Liver (tissue), 3 donors: ENCODE results near the gene ATIC.

ENCODE experiments used
- EGR1 ChIP-seq, 2 donors: IDR thresholded peaks; 2 replicates each; pipeline ENCODE4 v1.6.1; 2016 to 2018; ENCODE audit warnings: antibody characterized with exemption in 2 of 2, low read depth in 2 of 2
- FOXA1 ChIP-seq: IDR thresholded peaks from 2 replicates; pipeline ENCODE4 v1.6.1; 2016; ENCODE audit warnings: antibody characterized with exemption
- GABPA ChIP-seq, 2 donors: IDR thresholded peaks in 1 of 2; conservative IDR thresholded peaks in 1 of 2; 2 replicates each; pipeline ENCODE4 v1.6.1; 2016; ENCODE audit warnings: antibody characterized with exemption in 2 of 2, mild to moderate bottlenecking in 1 of 2, moderate library complexity in 1 of 2
- JUND ChIP-seq, 2 donors: IDR thresholded peaks; 2 replicates each; pipeline ENCODE4 v1.6.1; 2016; ENCODE audit warnings: antibody characterized with exemption in 2 of 2
- RXRA ChIP-seq, 2 donors: IDR thresholded peaks; 2 replicates each; pipeline ENCODE4 v1.6.1; 2017 to 2018; ENCODE audit warnings: antibody characterized with exemption in 2 of 2, mild to moderate bottlenecking in 1 of 2
- SP1 ChIP-seq: IDR thresholded peaks from 2 replicates; pipeline ENCODE4 v1.6.1; 2018; ENCODE audit warnings: antibody characterized with exemption, mild to moderate bottlenecking
- TAF1 ChIP-seq: conservative IDR thresholded peaks from 2 replicates; pipeline ENCODE4 v1.6.1; 2016; ENCODE audit warnings: antibody characterized with exemption, mild to moderate bottlenecking
- YY1 ChIP-seq: IDR thresholded peaks from 2 replicates; pipeline ENCODE4 v1.6.1; 2016; ENCODE audit warnings: antibody characterized with exemption, mild to moderate bottlenecking
- TF ChIP-seq, protein P1 (sequence below): fragments of 150-350 bp; IDR thresholded peaks from 2 replicates; pipeline ENCODE4 v1.5.1; 2017; ENCODE audit warnings: improper control_type of control experiment, low read depth, low read length; ENCODE audit not compliant: missing input control
- TF ChIP-seq, protein P2 (sequence below): IDR thresholded peaks from 2 replicates; pipeline ENCODE4 v1.6.1; 2016; ENCODE audit warnings: antibody characterized with exemption, mild to moderate bottlenecking
- TF ChIP-seq, protein P3 (sequence below): IDR thresholded peaks from 2 replicates; pipeline ENCODE4 v1.6.1; 2016; ENCODE audit warnings: antibody characterized with exemption
- TF ChIP-seq, protein P4 (sequence below): IDR thresholded peaks from 2 replicates; pipeline ENCODE4 v1.6.1; 2016; ENCODE audit warnings: antibody characterized with exemption
- TF ChIP-seq, protein P5 (sequence below): IDR thresholded peaks from 2 replicates; pipeline ENCODE4 v1.6.1; 2016; ENCODE audit warnings: antibody characterized with exemption
- donor health status: healthy.
- donor health status: healthy.

DNA sequence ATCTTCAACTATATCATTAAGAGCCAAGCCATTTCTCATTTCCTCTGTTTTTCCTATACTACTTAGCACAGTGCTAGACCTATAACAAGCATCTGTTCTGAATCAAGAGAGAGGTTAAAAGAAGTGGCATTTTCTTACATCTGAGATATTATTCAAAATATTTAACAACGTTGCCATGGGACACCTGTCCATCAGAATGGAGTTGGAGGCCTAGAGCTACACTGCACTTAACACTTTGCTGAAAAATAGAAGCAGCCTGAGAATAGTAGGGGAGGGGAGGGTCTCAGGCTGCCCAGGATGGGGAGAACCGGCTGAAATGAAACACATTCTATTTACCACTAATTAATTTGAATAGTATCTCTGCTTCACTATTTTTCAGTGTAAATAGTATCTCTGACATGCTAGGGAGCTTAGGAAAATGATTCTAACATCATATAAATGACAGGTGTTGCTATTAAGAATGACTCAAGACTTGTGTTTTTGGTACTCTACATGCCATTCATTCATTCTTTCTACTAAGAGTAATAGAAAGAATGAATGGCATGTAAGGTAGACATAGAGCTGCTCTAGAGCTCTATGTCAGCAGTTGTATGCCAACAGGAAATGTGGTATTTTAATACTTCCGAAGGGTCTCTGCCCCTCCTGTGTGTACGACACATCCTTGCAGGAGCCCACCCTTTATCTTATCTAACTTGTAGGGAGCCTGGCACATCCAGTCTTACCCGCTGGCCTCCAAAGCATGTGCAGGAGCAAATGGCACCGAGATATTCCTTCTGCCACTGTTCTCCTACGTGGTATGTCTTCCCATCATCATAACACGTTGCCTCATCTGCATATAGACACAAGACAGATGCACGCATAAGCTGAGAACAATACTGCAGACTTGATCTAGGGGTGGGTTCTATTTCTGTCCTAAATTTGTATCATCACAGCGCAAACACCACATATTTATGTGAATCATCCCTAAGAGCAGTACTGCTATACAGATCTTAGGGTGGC, 52.6 kb downstream of the ATIC start:
- TF ChIP-seq, protein P1, sequence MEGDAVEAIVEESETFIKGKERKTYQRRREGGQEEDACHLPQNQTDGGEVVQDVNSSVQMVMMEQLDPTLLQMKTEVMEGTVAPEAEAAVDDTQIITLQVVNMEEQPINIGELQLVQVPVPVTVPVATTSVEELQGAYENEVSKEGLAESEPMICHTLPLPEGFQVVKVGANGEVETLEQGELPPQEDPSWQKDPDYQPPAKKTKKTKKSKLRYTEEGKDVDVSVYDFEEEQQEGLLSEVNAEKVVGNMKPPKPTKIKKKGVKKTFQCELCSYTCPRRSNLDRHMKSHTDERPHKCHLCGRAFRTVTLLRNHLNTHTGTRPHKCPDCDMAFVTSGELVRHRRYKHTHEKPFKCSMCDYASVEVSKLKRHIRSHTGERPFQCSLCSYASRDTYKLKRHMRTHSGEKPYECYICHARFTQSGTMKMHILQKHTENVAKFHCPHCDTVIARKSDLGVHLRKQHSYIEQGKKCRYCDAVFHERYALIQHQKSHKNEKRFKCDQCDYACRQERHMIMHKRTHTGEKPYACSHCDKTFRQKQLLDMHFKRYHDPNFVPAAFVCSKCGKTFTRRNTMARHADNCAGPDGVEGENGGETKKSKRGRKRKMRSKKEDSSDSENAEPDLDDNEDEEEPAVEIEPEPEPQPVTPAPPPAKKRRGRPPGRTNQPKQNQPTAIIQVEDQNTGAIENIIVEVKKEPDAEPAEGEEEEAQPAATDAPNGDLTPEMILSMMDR, result no peak
- TF ChIP-seq, protein P2, sequence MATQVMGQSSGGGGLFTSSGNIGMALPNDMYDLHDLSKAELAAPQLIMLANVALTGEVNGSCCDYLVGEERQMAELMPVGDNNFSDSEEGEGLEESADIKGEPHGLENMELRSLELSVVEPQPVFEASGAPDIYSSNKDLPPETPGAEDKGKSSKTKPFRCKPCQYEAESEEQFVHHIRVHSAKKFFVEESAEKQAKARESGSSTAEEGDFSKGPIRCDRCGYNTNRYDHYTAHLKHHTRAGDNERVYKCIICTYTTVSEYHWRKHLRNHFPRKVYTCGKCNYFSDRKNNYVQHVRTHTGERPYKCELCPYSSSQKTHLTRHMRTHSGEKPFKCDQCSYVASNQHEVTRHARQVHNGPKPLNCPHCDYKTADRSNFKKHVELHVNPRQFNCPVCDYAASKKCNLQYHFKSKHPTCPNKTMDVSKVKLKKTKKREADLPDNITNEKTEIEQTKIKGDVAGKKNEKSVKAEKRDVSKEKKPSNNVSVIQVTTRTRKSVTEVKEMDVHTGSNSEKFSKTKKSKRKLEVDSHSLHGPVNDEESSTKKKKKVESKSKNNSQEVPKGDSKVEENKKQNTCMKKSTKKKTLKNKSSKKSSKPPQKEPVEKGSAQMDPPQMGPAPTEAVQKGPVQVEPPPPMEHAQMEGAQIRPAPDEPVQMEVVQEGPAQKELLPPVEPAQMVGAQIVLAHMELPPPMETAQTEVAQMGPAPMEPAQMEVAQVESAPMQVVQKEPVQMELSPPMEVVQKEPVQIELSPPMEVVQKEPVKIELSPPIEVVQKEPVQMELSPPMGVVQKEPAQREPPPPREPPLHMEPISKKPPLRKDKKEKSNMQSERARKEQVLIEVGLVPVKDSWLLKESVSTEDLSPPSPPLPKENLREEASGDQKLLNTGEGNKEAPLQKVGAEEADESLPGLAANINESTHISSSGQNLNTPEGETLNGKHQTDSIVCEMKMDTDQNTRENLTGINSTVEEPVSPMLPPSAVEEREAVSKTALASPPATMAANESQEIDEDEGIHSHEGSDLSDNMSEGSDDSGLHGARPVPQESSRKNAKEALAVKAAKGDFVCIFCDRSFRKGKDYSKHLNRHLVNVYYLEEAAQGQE, result no peak
- TF ChIP-seq JUND (IDR thresholded peaks at IDR 0.05), result no peak
- TF ChIP-seq, protein P3, sequence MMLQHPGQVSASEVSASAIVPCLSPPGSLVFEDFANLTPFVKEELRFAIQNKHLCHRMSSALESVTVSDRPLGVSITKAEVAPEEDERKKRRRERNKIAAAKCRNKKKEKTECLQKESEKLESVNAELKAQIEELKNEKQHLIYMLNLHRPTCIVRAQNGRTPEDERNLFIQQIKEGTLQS, result no peak
- no peak for TF ChIP-seq TAF1
- TF ChIP-seq EGR1 (IDR thresholded peaks at IDR 0.05; ENCODE audit: low read depth in 2 of 2), result no peak
- TF ChIP-seq, protein P4, sequence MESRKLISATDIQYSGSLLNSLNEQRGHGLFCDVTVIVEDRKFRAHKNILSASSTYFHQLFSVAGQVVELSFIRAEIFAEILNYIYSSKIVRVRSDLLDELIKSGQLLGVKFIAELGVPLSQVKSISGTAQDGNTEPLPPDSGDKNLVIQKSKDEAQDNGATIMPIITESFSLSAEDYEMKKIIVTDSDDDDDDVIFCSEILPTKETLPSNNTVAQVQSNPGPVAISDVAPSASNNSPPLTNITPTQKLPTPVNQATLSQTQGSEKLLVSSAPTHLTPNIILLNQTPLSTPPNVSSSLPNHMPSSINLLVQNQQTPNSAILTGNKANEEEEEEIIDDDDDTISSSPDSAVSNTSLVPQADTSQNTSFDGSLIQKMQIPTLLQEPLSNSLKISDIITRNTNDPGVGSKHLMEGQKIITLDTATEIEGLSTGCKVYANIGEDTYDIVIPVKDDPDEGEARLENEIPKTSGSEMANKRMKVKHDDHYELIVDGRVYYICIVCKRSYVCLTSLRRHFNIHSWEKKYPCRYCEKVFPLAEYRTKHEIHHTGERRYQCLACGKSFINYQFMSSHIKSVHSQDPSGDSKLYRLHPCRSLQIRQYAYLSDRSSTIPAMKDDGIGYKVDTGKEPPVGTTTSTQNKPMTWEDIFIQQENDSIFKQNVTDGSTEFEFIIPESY, result no peak
- no peak for TF ChIP-seq YY1
- TF ChIP-seq, protein P5, sequence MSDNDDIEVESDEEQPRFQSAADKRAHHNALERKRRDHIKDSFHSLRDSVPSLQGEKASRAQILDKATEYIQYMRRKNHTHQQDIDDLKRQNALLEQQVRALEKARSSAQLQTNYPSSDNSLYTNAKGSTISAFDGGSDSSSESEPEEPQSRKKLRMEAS, result no peak
- TF ChIP-seq GABPA (IDR thresholded peaks at IDR 0.05 in 1 of 2, conservative IDR thresholded peaks at IDR 0.05 in 1 of 2), result no peak
- TF ChIP-seq RXRA (IDR thresholded peaks at IDR 0.05), result no peak
- TF ChIP-seq SP1, result no peak
- TF ChIP-seq FOXA1, result no peak
